Vagina (tissue), 2 donors: ENCODE data around the gene MYO3B. TPM values are rescaled to one million over a fixed set of nuclear protein-coding genes. Genes with fewer than 3 reads are reported as not detected.

Experiments used
- DNase-seq, 2 donors: peaks; one replicate each; pipeline ENCODE4 v3.0.0-alpha.2; 2017; ENCODE audit errors: extremely low spot score in 2 of 2
- H3K27ac ChIP-seq: fragments of 200-600 bp; sonication (generic); one replicate; pipeline ENCODE4 v1.5.1; 2019
- H3K27me3 ChIP-seq: fragments of 200-600 bp; sonication (generic); one replicate; pipeline ENCODE4 v1.5.1; 2019
- H3K36me3 ChIP-seq, 2 donors: fragments of 200-600 bp; sonication (generic); one replicate each; pipeline ENCODE4 v1.5.1; 2017 to 2019
- H3K4me1 ChIP-seq: fragments of 200-600 bp; sonication (generic); one replicate; pipeline ENCODE4 v1.5.1; 2019
- H3K4me3 ChIP-seq, 2 donors: fragments of 200-600 bp; sonication (generic); 1 replicate in 1 of 2; 2 replicates in 1 of 2; pipeline ENCODE4 v1.5.1; 2016 to 2019
- H3K9me3 ChIP-seq: fragments of 200-600 bp; sonication (generic); one replicate; pipeline ENCODE4 v1.5.1; 2019
- POLR2A ChIP-seq, 2 donors: fragments of 450-650 bp; IDR thresholded peaks; one replicate each; pipeline ENCODE4 v1.6.1; 2017; ENCODE audit warnings: antibody characterized with exemption in 2 of 2, mild to moderate bottlenecking in 2 of 2, moderate library complexity in 2 of 2
- POLR2AphosphoS5 ChIP-seq, 2 donors: sonication (generic); formaldehyde crosslinking; IDR thresholded peaks; one replicate each; pipeline ENCODE4 v1.9.0; 2017; ENCODE audit warnings: antibody characterized with exemption in 2 of 2, mild to moderate bottlenecking in 2 of 2, low read depth in 1 of 2; ENCODE audit not compliant: insufficient read depth in 1 of 2
- intact Hi-C: fragments of 100-400 bp; cut with DNase I; formaldehyde crosslinking; loops from one replicate; pipeline ENCODE4 v1.15.1; 2023
- total RNA-seq: library from RNA; depleted of rRNA; stranded (reverse); fragments of >200 nt; gene quantifications from one replicate; pipeline ENCODE4 v1.2.3, GENCODE V29; 2016
- TF ChIP-seq, protein P1 (sequence below), 3 experiments: fragments of 450-650 bp in 2 of 3; fragments of 200-600 bp in 1 of 3; sonication (generic) in 1 of 3; IDR thresholded peaks; one replicate each; pipeline ENCODE4 v1.5.1; 2017 to 2019; ENCODE audit warnings: antibody characterized with exemption in 3 of 3, mild to moderate bottlenecking in 2 of 3, moderate library complexity in 2 of 3

The MYO3B gene
- total RNA-seq, 1 donor from 2014 or later: 0.49 TPM

DNA sequence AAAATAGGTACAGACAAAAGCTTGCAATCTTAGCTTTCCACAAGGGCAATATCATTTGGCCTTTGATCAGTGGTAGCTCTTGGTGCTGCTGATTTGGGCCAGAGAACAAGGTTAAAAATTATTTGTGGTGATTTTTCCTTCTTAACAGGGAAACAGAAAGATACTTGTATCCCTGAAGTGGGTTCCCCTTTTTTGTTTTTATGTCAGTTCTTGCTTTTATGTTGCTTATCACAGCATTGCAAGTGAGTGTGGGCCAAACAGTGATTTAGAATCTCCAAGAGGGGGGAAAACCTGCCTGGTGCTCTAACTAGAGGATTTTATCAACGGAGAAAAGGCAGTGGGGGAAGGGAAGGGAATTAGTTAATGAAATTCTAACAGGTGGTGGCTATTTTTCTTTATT, 339.6 kb downstream of the MYO3B start:
- TF ChIP-seq, protein P1, sequence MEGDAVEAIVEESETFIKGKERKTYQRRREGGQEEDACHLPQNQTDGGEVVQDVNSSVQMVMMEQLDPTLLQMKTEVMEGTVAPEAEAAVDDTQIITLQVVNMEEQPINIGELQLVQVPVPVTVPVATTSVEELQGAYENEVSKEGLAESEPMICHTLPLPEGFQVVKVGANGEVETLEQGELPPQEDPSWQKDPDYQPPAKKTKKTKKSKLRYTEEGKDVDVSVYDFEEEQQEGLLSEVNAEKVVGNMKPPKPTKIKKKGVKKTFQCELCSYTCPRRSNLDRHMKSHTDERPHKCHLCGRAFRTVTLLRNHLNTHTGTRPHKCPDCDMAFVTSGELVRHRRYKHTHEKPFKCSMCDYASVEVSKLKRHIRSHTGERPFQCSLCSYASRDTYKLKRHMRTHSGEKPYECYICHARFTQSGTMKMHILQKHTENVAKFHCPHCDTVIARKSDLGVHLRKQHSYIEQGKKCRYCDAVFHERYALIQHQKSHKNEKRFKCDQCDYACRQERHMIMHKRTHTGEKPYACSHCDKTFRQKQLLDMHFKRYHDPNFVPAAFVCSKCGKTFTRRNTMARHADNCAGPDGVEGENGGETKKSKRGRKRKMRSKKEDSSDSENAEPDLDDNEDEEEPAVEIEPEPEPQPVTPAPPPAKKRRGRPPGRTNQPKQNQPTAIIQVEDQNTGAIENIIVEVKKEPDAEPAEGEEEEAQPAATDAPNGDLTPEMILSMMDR (IDR thresholded peaks at IDR 0.05): no peak
- TF ChIP-seq POLR2AphosphoS5 (IDR thresholded peaks at IDR 0.05; ENCODE audit: insufficient read depth in 1 of 2, low read depth in 1 of 2) (no peak), POLR2A (IDR thresholded peaks at IDR 0.05) (no peak)
- H3K36me3 ChIP-seq: no peaks in the 10 kb centered on the region
- no peaks in the 10 kb centered on the region for H3K27me3 ChIP-seq
- intact Hi-C loops: no loop called here
- DNase-seq: no peak
- H3K4me3 ChIP-seq: no peak overlapping the region
- no peak overlapping the region for H3K27ac ChIP-seq
- no peaks in the 10 kb centered on the region for H3K4me1 ChIP-seq
- no peaks in the 10 kb centered on the region for H3K9me3 ChIP-seq

DNA sequence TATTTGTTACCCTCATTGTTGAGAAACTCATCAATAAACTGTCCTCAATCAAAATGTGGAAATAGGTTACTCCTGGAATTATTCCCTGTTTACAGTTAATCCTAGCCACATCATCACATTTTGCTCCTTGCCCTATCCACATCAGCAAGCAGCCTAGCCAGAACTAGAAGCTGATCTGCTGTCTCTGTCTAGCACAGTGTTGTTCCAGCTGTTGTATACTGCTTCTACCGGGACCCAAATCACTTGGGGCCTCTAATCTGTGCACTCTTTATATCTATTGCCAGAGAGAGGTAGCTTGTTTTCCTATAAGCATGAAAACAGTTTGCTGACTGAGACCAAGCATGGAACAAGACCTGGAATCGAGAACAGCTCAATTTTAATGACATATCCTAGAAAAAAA, 341.0 kb downstream of the MYO3B start:
- H3K9me3 ChIP-seq: no peaks in the 10 kb centered on the region
- H3K27me3 ChIP-seq: no peaks in the 10 kb centered on the region
- TF ChIP-seq POLR2AphosphoS5 (IDR thresholded peaks at IDR 0.05; ENCODE audit: insufficient read depth in 1 of 2, low read depth in 1 of 2) (no peak), POLR2A (IDR thresholded peaks at IDR 0.05) (no peak)
- TF ChIP-seq, protein P1 (IDR thresholded peaks at IDR 0.05): no peak
- no peak for DNase-seq
- H3K36me3 ChIP-seq: no peaks in the 10 kb centered on the region
- no peaks in the 10 kb centered on the region for H3K4me1 ChIP-seq
- no peak overlapping the region for H3K4me3 ChIP-seq
- H3K27ac ChIP-seq: no peak overlapping the region
- intact Hi-C loops: no loop called here

DNA sequence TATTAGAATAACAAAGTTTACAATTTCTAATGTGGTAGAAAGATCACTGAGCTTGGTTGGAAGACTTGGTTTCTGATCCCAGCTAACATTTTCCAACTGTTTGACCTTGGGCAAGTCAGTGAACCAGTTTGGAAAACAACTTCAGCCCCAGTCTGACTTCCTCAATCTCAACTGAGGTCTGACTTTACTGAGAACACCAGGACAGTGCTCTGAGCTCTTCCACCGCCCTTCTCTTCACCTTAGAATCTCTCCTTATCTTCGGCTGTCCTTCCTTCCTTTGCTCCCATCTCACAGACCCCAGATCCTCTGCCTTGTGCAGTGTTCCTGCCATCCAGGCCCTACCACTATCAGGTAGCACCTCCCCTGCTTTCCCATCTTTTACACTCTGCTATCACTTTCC, 343.4 kb downstream of the MYO3B start:
- TF ChIP-seq, protein P1 (IDR thresholded peaks at IDR 0.05): no peak
- TF ChIP-seq POLR2A (IDR thresholded peaks at IDR 0.05) (no peak), POLR2AphosphoS5 (IDR thresholded peaks at IDR 0.05; ENCODE audit: insufficient read depth in 1 of 2, low read depth in 1 of 2) (no peak)
- DNase-seq: no peak
- H3K27me3 ChIP-seq: no peaks in the 10 kb centered on the region

DNA sequence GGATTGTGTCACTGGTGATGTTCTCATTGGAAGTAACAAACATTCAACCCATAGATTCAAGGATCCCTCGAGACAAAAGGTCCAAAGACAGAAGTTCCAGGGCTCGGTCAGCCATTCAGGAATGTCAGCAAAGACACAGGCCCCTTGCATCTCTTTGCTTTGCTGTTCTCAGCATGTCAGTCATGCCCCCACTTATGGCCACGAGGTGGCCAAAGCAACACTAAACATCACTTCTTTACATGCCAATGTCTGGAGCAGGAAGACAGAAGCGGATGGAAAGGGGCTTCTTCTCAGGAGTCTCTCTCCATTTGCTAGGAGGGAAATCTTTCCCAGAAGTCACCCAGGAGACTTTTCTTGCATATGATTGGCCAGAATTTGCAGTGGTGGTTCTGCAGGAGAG, 345.6 kb downstream of the MYO3B start:
- Histone ChIP-seq H3K36me3 (no peaks in the 10 kb centered on the region), H3K27ac (no peak overlapping the region), H3K27me3 (no peaks in the 10 kb centered on the region), H3K4me1 (peaks cover 22% of the 10 kb centered on the region), H3K9me3 (no peaks in the 10 kb centered on the region), H3K4me3 (no peak overlapping the region)
- intact Hi-C loops: no loop called here
- no peak for DNase-seq
- TF ChIP-seq POLR2A (IDR thresholded peaks at IDR 0.05) (no peak), POLR2AphosphoS5 (IDR thresholded peaks at IDR 0.05; ENCODE audit: insufficient read depth in 1 of 2, low read depth in 1 of 2) (no peak)
- TF ChIP-seq, protein P1 (IDR thresholded peaks at IDR 0.05): no peak

More for the DNA sequence above, 343.4 kb downstream of the MYO3B start:
- H3K27ac ChIP-seq: no peak overlapping the region
- no peaks in the 10 kb centered on the region for H3K9me3 ChIP-seq
- intact Hi-C loops: no loop called here
- peaks cover 22% of the 10 kb centered on the region for H3K4me1 ChIP-seq
- H3K4me3 ChIP-seq: no peak overlapping the region
- H3K36me3 ChIP-seq: no peaks in the 10 kb centered on the region

DNA sequence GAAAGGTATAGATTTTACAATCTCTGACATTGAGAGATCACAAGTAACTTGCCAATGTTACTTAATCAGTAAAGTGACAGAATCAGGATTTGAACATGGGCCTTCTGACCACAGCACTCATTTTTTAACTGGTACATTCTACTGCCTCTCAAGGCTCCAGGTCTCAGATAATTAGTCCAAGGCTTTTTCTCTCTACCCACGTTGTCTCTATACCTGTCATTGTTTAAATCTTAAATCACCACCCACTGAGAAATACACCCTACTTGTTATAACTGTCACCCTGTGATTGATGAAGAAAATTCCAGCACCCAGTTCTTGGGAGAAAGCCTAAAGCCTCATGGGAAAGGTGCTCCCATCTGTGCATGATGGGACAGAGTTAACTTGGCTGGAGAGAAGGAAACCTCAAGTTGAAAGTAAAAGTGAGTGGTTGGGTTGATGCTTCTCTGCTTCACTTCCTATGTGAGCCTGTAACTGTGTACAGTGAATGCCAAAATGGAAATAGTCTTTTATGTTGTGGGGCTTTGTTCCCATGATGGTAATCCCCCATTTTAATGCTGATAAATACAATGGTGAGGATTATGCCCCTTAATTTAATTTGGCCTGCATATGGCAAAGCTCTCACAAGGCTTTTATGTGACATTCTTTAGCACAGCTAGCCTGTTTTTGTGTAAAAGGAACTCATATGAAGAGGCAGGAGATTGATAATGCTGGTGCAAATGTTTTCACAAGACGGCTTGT, 347.1 kb downstream of the MYO3B start:
- no peaks in the 10 kb centered on the region for H3K9me3 ChIP-seq

More for the DNA sequence above, 347.1 kb downstream of the MYO3B start:
- H3K4me3 ChIP-seq: no peak overlapping the region
- DNase-seq: no peak
- intact Hi-C loops: no loop called here
- peak overlapping the region; percentile 27 for H3K27ac ChIP-seq
- peaks cover 27% of the 10 kb centered on the region for H3K4me1 ChIP-seq
- no peaks in the 10 kb centered on the region for H3K36me3 ChIP-seq
- H3K27me3 ChIP-seq: no peaks in the 10 kb centered on the region
- TF ChIP-seq POLR2AphosphoS5 (IDR thresholded peaks at IDR 0.05; ENCODE audit: insufficient read depth in 1 of 2, low read depth in 1 of 2): no peak
